ENCODE results near the gene PCBP3. TPM values are rescaled to one million over a fixed set of nuclear protein-coding genes. Genes with fewer than 3 reads are reported as not detected.
A peak's percentile ranks its signal among the peaks of the same experiment; 100 is the strongest.

PCBP3 gene
- total RNA-seq, 1 donor from 2014 or later: not detected

DNA sequence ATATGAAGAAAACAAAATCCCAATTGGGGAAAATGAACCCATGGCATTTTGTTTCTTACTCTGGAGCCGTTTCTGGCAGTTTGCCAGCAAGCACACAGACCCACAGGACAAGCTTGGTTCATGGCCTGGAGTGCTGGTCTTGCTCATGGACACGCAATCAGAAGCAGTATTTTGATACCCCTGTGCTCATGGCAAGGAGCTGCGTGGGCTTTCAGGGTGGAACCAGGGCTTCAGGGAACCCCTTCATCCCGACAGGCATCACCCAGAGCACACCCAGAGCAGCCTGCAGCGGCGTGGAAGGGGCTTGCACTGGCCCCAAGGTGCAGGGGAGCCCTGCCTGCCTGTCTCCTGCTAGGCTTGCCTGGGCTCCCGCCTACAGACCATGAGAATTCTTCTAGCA, 45.4 kb upstream of the PCBP3 start:
- POLR2A ChIA-PET: no interaction called here
- H3K4me1 Mint-ChIP-seq: peaks cover 10% of the 10 kb centered on the region
- DNase-seq (no peak), ATAC-seq (ENCODE audit: low read depth) (no peak)
- H3K4me3 Mint-ChIP-seq: no peak overlapping the region
- intact Hi-C loops (cut with micrococcal nuclease): no loop called here
- peaks cover 13% of the 10 kb centered on the region for H3K27me3 Mint-ChIP-seq
- no peak for TF ChIP-seq CTCF (IDR thresholded peaks at IDR 0.05)
- no peak overlapping the region for H3K27ac Mint-ChIP-seq
- peaks cover 4% of the 10 kb centered on the region for H3K9me3 Mint-ChIP-seq
- H3K36me3 Mint-ChIP-seq (ENCODE audit: low read depth): no peaks in the 10 kb centered on the region
- CTCF ChIA-PET: interaction anchor here (1.3 to 2.9 kb wide), 2 partner anchors 42 to 120 kb away, joined by 6 to 12 read pairs; no protein-coding TSS in a partner anchor

GRCh38 chr21:45598666-45599065, 44.9 kb upstream of the PCBP3 start:
- no peak for DNase-seq
- ChIA-PET CTCF (no interaction called here), POLR2A (no interaction called here)
- Mint-ChIP-seq H3K36me3 (ENCODE audit: low read depth) (peaks cover 2% of the 10 kb centered on the region), H3K27ac (no peak overlapping the region), H3K4me3 (no peak overlapping the region), H3K27me3 (peaks cover 15% of the 10 kb centered on the region), H3K4me1 (peaks cover 7% of the 10 kb centered on the region), H3K9me3 (peaks cover 10% of the 10 kb centered on the region)
- TF ChIP-seq CTCF (IDR thresholded peaks at IDR 0.05): no peak
- intact Hi-C loops (cut with micrococcal nuclease): no loop called here
- ATAC-seq (ENCODE audit: low read depth): no peak

DNA sequence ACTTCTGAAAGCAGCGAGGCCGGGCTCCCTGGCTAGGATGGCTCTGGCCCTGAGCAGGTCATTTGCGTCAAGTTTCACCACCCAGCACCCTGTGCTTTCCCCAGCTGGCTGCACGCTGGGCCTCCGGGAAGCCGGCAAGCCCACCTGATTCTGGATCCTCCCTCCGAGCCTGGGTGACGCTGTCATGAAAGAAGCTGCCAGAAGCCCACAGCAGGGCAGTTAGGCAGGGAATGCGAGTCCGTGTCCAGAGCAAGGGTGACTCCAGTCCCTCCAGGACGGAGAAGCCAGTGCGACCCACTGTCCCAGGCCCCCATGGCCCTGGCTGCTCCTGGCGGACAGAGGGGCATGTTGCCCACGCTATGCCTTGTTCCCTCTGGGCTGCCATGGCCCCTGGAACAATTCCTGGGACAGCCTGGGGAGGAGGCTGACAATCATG, 44.4 kb upstream of the PCBP3 start:
- no peak overlapping the region for H3K4me3 Mint-ChIP-seq
- intact Hi-C loops (cut with micrococcal nuclease): no loop called here
- peaks cover 14% of the 10 kb centered on the region for H3K9me3 Mint-ChIP-seq
- POLR2A ChIA-PET: no interaction called here
- H3K27ac Mint-ChIP-seq: no peak overlapping the region
- TF ChIP-seq CTCF (IDR thresholded peaks at IDR 0.05): no peak
- no peak for ATAC-seq (ENCODE audit: low read depth)
- H3K27me3 Mint-ChIP-seq: peaks cover 11% of the 10 kb centered on the region
- no peak for DNase-seq
- CTCF ChIA-PET: no interaction called here
- H3K4me1 Mint-ChIP-seq: peaks cover 7% of the 10 kb centered on the region
- peaks cover 2% of the 10 kb centered on the region for H3K36me3 Mint-ChIP-seq (ENCODE audit: low read depth)

DNA sequence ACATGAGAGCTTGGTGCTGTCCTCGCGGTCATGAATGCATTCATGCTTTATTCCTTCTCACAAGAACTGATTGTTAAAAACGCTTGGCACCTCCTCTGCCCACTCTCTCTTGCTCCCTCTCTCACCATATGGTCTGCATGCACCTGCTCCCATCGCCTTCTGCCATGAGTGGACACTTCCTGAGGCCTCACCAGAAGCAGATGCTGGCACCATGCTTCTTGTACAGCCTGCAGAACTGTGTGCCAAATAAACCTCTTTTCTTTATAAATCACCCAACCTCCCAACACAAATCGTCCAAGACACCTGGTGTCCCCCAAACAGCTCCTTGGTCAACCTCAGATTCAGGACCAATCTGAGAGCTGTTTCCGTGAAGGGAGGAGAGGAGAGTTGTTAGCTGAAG, 43.3 kb upstream of the PCBP3 start:
- no peak overlapping the region for H3K27ac Mint-ChIP-seq
- H3K9me3 Mint-ChIP-seq: peaks cover 15% of the 10 kb centered on the region
- DNase-seq: peak; percentile 1
- H3K27me3 Mint-ChIP-seq: peaks cover 11% of the 10 kb centered on the region
- no peak for TF ChIP-seq CTCF (IDR thresholded peaks at IDR 0.05)
- ChIA-PET POLR2A (no interaction called here), CTCF (no interaction called here)
- H3K4me3 Mint-ChIP-seq: no peak overlapping the region
- ATAC-seq (ENCODE audit: low read depth): no peak
- H3K4me1 Mint-ChIP-seq: peaks cover 7% of the 10 kb centered on the region
- H3K36me3 Mint-ChIP-seq (ENCODE audit: low read depth): peaks cover 2% of the 10 kb centered on the region
- intact Hi-C loops (cut with micrococcal nuclease): no loop called here

DNA sequence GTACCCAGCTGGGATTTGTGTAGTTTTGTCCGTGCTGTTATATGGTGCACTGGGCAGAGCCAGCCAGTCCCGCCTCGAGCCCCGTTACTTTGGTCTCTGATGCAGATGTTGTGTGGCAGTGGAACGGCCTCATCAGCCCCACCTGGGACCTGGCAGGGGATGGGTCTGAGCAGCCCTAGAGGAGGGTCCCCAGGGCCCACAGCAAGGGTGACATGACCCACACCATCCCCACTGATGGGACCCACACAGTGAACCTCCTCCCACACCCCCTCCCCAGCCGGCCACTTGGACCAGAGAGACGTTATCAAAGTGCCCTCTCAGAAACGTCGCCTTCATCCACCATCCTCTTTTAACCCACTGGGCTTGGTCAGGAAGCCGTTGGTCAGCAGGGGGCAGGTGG, 42.0 kb upstream of the PCBP3 start:
- H3K9me3 Mint-ChIP-seq: peaks cover 15% of the 10 kb centered on the region
- no peak for TF ChIP-seq CTCF (IDR thresholded peaks at IDR 0.05)
- H3K36me3 Mint-ChIP-seq (ENCODE audit: low read depth): peaks cover 2% of the 10 kb centered on the region
- ATAC-seq (ENCODE audit: low read depth): no peak
- intact Hi-C loops (cut with micrococcal nuclease): no loop called here
- ChIA-PET POLR2A (no interaction called here), CTCF (no interaction called here)
- peak; percentile 1 for DNase-seq
- H3K27me3 Mint-ChIP-seq: peaks cover 6% of the 10 kb centered on the region
- no peak overlapping the region for H3K4me3 Mint-ChIP-seq
- peaks cover 4% of the 10 kb centered on the region for H3K4me1 Mint-ChIP-seq
- no peak overlapping the region for H3K27ac Mint-ChIP-seq
